ENCODE measurements around the gene ADAMTS14.

DNA sequence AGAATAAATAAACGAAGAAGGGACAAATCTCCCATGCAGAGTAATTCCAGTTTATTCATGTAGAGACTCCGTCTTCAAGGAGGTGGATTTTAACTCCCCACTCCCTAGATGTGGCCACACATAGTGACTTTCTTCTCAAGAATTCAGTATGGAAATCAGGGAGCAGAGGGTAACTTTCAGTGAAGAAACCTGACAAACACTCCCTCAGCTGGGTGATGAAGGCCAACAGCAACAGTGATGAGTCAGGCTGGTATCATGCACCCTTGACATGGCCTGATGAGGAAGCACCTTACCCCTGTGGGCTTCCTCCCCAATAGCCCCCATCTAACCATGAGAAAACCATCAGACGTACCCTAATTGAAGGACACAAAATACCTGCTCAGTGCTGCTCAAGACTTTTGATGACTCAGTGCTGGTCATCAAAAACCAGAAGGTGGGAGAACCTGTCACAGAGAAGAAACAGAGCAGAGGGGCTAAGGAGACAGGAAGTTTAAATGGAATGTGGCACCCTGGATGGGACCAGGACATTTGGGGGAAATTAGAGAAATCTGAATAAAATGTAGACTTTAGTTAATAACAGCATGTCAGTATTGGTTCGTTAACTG lies 50.6 kb downstream of the ADAMTS14 start:
- TF ChIP-seq ELF4 (IDR thresholded peaks at IDR 0.05) (no peak), BHLHE40 (IDR thresholded peaks at IDR 0.05; ENCODE audit: borderline replicate concordance) (no peak), FOXA1 (IDR thresholded peaks at IDR 0.05) (no peak), ZNF384 (IDR thresholded peaks at IDR 0.05) (no peak), ARNT (IDR thresholded peaks at IDR 0.05) (no peak), SP1 (IDR thresholded peaks at IDR 0.05) (no peak), LEF1 (IDR thresholded peaks at IDR 0.05; ENCODE audit: borderline replicate concordance) (no peak), FOXK2 (IDR thresholded peaks at IDR 0.05) (no peak), SUZ12 (IDR thresholded peaks at IDR 0.05) (no peak), CTBP1 (IDR thresholded peaks at IDR 0.05; ENCODE audit: borderline replicate concordance) (no peak), TARDBP (IDR thresholded peaks at IDR 0.05) (no peak), FOXM1 (IDR thresholded peaks at IDR 0.05; ENCODE audit: borderline replicate concordance) (no peak), NFRKB (IDR thresholded peaks at IDR 0.05) (no peak)
- TF ChIP-seq, protein P1, sequence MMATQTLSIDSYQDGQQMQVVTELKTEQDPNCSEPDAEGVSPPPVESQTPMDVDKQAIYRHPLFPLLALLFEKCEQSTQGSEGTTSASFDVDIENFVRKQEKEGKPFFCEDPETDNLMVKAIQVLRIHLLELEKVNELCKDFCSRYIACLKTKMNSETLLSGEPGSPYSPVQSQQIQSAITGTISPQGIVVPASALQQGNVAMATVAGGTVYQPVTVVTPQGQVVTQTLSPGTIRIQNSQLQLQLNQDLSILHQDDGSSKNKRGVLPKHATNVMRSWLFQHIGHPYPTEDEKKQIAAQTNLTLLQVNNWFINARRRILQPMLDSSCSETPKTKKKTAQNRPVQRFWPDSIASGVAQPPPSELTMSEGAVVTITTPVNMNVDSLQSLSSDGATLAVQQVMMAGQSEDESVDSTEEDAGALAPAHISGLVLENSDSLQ (IDR thresholded peaks at IDR 0.05) = no peak

Measured in HEK293T (cell line).